Daoy (cell line): Measurements from ENCODE around the gene C19orf67. TPM values are rescaled to one million over a fixed set of nuclear protein-coding genes. Genes with fewer than 3 reads are reported as not detected.

ENCODE experiments used
- DNase-seq: peaks from one replicate; pipeline ENCODE4 v3.0.0-alpha.2; 2015; ENCODE audit warnings: low read depth
- total RNA-seq: library from RNA; depleted of rRNA; stranded (reverse); fragments of >200 nt; shearing (Covaris generic); gene quantifications from 2 replicates; pipeline ENCODE4 v1.2.3, GENCODE V29; 2014

C19orf67 gene
- total RNA-seq, 1 experiment from 2014 or later: not detected

GRCh38 chr19:14107581-14108461 lies 22.2 kb upstream of the C19orf67 start:
- peak; percentile 41 for DNase-seq

DNA sequence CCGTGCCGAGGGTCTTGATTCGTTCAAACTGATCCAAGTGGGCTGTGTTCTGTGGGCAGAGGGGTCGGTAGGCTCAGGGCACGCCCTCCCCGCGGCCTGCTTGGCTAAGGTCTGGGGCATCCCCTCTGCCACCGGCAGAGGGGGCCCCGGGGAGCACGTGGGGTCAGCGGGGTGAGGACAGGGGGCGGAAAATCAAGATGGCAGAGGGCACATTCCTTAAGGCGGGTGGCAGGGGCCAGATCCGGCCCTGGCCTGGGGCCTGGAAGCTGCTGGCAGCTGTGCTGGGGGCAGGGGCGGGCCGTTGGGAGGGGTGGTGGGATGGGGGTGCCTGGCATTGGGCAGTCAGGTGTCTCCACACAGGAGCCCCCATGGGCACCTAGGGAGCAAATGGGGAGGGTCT lies 21.3 kb upstream of the C19orf67 start:
- DNase-seq: no peak

GRCh38 chr19:14105680-14106079 lies 20.1 kb upstream of the C19orf67 start:
- no peak for DNase-seq

GRCh38 chr19:14103310-14103709 lies 17.7 kb upstream of the C19orf67 start:
- no peak for DNase-seq

GRCh38 chr19:14102756-14103155 lies 17.2 kb upstream of the C19orf67 start:
- DNase-seq: no peak

DNA sequence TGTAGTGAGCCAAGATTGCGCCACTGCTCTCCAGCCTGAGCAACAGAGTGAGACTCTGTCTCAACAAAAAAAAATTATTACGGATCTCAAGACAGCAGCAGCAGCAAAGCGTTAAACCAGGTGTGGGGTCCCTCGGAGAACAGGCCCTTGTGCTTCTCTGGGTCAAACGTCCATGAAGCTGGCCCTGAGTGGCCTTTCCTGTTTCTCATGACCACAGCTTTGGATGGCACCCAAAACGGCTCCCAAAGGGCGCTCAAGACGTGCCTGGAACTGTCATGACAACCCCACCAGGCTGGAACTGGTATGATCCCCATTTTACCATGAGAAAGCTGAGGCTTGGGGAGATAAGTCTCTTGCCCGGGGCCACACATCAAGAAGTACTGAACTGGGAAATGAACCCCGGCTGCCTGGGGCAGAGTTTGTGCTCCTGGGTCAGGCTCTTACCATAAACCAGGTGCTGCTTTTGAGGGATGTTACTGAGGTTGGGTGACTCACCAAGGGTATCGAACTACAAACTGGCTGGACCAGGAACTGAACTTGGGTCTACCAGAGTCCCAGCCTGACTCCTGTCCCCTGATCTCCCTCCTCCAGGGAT lies 16.6 kb upstream of the C19orf67 start:
- DNase-seq: no peak

DNA sequence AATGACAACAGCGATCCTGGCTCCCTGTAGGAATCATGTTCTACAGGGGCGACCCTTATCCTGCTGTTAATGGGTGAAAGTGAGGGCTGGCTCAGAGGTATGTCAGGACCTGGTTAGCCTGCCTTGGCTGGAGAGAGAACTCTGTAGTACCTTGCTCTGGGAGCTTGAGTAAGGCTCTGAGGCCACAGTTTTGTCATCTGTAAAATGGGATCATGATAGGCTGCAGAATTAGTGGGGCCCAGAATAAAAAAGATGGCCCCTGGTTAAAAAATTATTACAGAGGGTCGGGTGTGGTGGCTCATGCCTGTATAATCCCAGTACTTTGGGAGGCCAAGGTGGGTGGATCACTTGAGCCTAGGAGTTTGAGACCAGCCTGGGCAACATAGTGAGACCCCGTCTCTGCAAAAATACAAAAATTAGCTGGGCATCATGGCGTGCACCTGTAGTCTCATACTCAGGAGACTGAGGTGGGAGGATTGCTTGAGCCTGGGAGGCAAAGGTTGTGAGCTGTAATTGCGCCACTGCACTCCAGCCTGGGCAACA lies 15.5 kb upstream of the C19orf67 start:
- no peak for DNase-seq

DNA sequence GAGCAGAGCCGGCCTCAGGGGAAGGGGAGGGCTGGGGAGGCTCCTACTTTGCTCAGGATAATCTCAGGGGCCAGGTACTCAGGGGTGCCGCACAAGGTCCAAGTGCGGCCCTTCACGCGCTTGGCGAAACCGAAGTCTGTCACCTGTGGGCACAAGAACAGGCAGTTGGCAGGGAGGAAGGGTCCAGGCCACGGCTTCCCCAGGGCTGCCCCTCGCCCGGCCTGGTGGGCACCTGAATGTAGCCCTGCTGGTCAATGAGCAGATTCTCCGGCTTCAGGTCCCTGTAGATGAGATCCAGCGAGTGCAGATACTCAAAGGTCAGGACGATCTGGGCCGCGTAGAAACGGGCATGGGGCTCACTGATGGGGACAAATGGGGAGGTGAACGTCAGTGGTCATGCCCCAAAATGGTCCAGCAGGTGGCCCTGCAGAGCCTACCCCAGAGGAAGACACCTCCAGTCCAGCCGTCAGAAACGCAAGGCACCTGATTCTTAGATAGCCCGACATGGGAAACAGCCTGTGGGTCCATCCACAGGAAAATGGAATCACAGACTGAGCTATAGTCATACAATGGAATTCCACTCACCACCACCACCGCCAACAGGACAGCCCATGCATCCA lies 12.1 kb upstream of the C19orf67 start:
- DNase-seq: no peak

GRCh38 chr19:14096272-14096992 lies 10.8 kb upstream of the C19orf67 start:
- DNase-seq: no peak

- DNase-seq: no peak
Observed at GRCh38 chr19:14094854-14095253, 9.3 kb upstream of the C19orf67 start.

DNA sequence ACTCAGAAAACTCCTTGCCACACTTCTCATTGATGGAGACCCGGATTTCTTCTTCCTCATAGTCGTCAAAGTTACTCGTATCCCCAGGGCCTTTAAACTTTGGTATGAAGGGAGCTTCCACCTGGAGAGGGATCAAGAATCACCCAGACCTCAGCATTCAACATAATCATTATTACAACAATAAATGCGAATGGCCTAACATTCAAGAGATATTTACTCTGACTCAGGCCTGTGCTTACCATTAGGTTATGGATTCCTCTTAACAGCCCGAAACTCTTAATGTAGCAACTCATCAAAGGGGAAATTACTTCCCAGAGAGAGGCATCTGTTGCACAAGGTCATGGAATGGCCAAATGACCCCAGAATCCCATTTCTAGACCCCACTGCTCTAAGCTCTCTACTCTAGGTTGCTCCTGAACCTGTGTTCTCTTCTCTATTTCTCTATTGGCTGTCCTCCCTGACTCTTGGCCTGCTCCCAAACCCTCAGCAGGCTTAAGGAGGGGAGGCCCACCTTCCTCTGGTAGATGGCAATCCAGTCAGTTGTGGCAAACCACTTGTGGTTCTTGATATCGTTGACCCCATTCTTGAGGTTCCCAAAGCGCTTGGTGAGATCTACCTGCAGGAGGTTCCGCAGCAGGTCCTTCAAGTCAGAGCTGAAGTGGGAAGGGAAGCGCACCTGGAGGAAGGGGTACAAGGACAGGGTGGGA lies 7.7 kb upstream of the C19orf67 start:
- no peak for DNase-seq

DNA sequence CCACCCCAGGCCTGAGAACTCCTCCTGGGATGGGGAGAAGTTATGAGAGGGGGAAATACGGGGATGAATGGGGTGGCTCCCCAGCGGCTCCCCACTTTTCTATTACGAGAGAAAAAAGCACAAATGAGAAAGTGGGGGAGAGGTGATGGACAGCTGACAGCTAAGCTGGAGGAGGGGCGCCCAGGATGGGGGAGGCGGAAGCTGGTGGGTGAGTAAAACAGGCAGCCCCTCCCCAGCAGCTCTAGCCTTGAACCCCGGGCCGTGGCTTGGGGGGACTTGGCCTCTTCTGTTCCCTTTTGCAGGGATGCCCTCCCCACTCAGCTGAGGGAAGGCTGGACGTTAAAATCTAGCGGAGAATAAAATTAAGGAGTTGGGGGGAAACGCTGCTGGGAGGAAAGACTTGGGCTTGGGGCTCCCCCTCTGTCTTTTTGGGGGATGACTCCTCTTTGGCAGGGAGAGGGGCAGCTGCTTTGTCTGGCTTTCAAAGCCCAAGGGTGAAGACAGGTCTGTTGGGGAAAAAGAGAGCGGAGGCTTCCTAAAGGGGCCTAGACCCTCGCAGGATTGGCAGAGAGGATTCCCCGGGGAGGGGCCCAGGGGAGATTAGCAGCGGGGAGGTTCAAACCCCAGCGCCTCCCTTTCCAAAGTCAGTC lies 6.4 kb upstream of the C19orf67 start:
- DNase-seq: no peak

GRCh38 chr19:14091081-14091812 lies 5.7 kb upstream of the C19orf67 start:
- DNase-seq: peak; percentile 75

GRCh38 chr19:14090509-14091080 lies 5.0 kb upstream of the C19orf67 start, which contains the start of gene SAMD1:
Gene SAMD1 (minus strand): TSS chr19:14090751.
- peak; percentile 91 for DNase-seq

DNA sequence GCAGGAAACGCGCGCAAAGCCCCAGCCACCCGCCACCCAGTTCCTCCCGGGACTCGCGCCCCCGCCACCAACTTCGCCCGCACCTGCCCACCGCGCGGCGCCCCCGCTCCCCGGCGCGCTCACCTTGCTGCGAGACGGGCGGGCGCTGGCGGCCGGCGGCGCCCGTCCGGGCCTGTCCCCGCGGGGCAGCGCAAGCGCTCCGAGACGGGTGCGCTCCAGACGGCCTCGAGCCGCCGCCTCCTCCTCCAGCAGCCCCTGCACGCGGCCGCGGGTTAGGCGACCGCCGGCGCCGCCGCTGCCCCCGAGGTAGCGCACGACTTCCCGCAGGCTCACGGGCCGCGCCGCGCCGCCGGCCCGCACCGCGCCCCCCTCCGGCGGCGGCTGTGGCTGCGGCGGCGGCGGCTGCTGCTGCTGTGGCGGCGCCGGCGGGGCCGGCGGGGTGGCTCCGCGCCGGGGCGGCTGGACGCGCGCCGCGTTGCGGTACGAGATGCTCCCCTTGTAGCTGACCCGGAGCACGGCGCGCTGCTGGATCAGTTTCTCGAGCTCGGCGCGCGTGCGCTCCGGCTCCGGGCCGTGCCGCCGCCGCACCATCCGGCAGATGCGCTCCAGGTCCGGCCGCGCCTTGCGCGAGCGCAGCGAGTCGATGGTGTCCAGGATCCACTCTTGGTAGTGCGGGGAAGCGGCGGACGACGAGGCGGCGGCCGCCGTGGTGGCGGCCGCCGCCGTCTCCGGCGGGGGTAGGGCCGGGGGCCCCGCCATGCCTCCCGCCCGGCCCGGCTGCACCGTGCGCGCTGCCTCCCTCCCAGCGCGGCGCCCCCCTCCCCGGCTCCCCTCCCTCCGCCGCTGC lies 4.3 kb upstream of the C19orf67 start:
- DNase-seq: peak; percentile 79

- no peak for DNase-seq
Observed at GRCh38 chr19:14089412-14089661, 3.8 kb upstream of the C19orf67 start.

GRCh38 chr19:14088634-14089411 lies 3.2 kb upstream of the C19orf67 start:
- DNase-seq: no peak

GRCh38 chr19:14086098-14086497 lies 515 bp upstream of the C19orf67 start:
- DNase-seq: no peak
